ENCODE measurements around the gene VPS33B.

DNA sequence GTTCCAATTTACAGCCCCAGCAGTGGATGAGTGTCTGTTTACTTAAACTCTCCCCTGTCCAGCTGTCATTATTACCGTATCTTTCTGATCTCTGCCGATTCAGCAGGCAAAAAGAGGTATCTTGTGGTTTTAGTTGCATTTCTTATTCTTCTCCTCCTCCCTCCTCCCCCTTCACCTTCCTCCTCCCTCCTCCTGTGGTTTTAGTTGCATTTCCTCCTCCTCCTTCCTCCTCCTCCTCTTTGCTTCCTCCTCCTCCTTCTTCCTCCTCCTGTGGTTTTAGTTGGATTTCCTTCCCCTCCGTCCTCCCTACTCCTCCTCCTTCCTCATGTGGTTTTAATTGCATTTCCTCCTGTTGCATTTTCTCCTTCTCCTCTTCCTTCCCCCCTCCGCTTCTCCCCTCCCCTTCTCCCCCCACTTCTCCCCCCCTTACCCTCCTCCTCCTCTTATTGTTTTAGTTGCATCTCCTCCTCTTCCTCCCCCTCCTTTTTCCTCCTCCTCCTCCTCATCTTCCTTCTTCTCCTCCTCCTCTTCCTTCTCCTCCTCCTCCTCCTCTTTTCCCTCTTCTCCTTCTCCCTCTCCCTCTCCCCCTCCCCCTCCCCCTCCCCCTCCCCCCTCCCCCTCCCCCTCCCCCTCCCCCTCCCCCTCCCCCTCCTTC, 25.3 kb upstream of the VPS33B start:
- TF ChIP-seq POLR2AphosphoS5 (IDR thresholded peaks at IDR 0.05), result no peak
- no peak for TF ChIP-seq POLR2A (IDR thresholded peaks at IDR 0.05)
- TF ChIP-seq, protein P1, sequence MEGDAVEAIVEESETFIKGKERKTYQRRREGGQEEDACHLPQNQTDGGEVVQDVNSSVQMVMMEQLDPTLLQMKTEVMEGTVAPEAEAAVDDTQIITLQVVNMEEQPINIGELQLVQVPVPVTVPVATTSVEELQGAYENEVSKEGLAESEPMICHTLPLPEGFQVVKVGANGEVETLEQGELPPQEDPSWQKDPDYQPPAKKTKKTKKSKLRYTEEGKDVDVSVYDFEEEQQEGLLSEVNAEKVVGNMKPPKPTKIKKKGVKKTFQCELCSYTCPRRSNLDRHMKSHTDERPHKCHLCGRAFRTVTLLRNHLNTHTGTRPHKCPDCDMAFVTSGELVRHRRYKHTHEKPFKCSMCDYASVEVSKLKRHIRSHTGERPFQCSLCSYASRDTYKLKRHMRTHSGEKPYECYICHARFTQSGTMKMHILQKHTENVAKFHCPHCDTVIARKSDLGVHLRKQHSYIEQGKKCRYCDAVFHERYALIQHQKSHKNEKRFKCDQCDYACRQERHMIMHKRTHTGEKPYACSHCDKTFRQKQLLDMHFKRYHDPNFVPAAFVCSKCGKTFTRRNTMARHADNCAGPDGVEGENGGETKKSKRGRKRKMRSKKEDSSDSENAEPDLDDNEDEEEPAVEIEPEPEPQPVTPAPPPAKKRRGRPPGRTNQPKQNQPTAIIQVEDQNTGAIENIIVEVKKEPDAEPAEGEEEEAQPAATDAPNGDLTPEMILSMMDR (IDR thresholded peaks at IDR 0.05 in 8 of 11, conservative IDR thresholded peaks at IDR 0.05 in 3 of 11), result no peak

Measured in spleen (tissue), 7 donors.